ENCODE data around the gene SEMA5B.
A peak's percentile ranks its signal among the peaks of the same experiment; 100 is the strongest.

The SEMA5B gene

GRCh38 chr3:123028233-123028828 lies 768 bp upstream of the SEMA5B start:
- Histone ChIP-seq H3K4me1 (peaks cover 28% of the 10 kb centered on the region), H3K4me2 (peak overlapping the region; percentile 99), H3K9me3 (peaks cover 12% of the 10 kb centered on the region; the same call in 1 of the 2 replicates), H3K27me3 (peaks cover 84% of the 10 kb centered on the region), H3K4me3 (peak overlapping the region; percentile 69), H3K27ac (no peak overlapping the region), H3K9ac (no peak overlapping the region), H4K20me1 (peaks cover 20% of the 10 kb centered on the region), H3K36me3 (no peaks in the 10 kb centered on the region)
- TF ChIP-seq Cebpa-rat (IDR thresholded peaks at IDR 0.05), result no peak

GRCh38 chr3:123026565-123027291 lies 835 bp downstream of the SEMA5B start:
- H3K4me1 ChIP-seq, result peaks cover 35% of the 10 kb centered on the region
- no peak overlapping the region for H3K9ac ChIP-seq
- TF ChIP-seq Cebpa-rat (IDR thresholded peaks at IDR 0.05), result no peak
- H3K36me3 ChIP-seq, result no peaks in the 10 kb centered on the region
- H3K4me3 ChIP-seq, result peak overlapping the region; percentile 69
- H3K4me2 ChIP-seq, result peak overlapping the region; percentile 99
- peaks cover 12% of the 10 kb centered on the region; the same call in 1 of the 2 replicates for H3K9me3 ChIP-seq
- peaks cover 20% of the 10 kb centered on the region for H4K20me1 ChIP-seq
- H3K27me3 ChIP-seq, result peaks cover 99% of the 10 kb centered on the region
- no peak overlapping the region for H3K27ac ChIP-seq

GRCh38 chr3:123025642-123026521 lies 1.7 kb downstream of the SEMA5B start:
- H3K4me2 ChIP-seq, result peak overlapping the region; percentile 99; the same call in 1 of the 2 replicates
- peak overlapping the region; percentile 69; the same call in 1 of the 2 replicates for H3K4me3 ChIP-seq
- peaks cover 20% of the 10 kb centered on the region for H4K20me1 ChIP-seq
- no peaks in the 10 kb centered on the region for H3K36me3 ChIP-seq
- peaks cover 91% of the 10 kb centered on the region for H3K27me3 ChIP-seq
- no peak overlapping the region for H3K9ac ChIP-seq
- no peak for TF ChIP-seq Cebpa-rat (IDR thresholded peaks at IDR 0.05)
- H3K9me3 ChIP-seq, result peaks cover 12% of the 10 kb centered on the region; the same call in 1 of the 2 replicates
- no peak overlapping the region for H3K27ac ChIP-seq
- peaks cover 36% of the 10 kb centered on the region for H3K4me1 ChIP-seq

- Histone ChIP-seq H4K20me1 (peaks cover 20% of the 10 kb centered on the region), H3K9me3 (peaks cover 12% of the 10 kb centered on the region; the same call in 1 of the 2 replicates), H3K4me1 (peaks cover 32% of the 10 kb centered on the region), H3K9ac (no peak overlapping the region), H3K4me3 (no peak overlapping the region), H3K36me3 (no peaks in the 10 kb centered on the region), H3K27me3 (peaks cover 74% of the 10 kb centered on the region), H3K4me2 (no peak overlapping the region), H3K27ac (no peak overlapping the region)
- no peak for TF ChIP-seq Cebpa-rat (IDR thresholded peaks at IDR 0.05)
Measured at GRCh38 chr3:123024056-123024455, 3.5 kb downstream of the SEMA5B start.

DNA sequence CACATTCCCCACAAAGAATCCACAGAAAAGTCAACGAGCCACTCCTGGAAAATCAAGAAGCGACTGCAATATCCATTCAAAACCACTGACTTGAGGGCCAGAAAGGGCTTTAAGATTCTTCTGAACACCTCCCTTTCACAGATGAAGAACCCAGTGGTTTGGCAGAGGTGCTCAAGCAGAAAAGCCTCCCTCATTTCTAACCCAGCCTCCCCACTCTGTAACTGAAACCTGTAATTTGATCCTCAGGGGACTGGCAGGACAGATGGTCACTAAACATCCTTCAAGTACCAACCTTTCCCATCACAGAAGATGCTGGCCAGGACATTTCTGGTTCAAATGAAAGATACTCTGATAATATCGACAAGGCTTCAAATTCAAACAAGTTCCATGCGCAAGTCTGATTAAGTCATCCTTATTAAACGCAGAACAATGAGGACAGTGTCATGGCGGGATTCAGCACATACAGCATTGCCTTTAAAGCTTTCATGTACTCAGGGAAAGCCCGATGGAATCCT lies 5.5 kb downstream of the SEMA5B start:
- Histone ChIP-seq H3K4me2 (peak overlapping the region; percentile 44), H3K27me3 (peaks cover 54% of the 10 kb centered on the region)
- TF ChIP-seq Cebpa-rat (IDR thresholded peaks at IDR 0.05), result no peak

DNA sequence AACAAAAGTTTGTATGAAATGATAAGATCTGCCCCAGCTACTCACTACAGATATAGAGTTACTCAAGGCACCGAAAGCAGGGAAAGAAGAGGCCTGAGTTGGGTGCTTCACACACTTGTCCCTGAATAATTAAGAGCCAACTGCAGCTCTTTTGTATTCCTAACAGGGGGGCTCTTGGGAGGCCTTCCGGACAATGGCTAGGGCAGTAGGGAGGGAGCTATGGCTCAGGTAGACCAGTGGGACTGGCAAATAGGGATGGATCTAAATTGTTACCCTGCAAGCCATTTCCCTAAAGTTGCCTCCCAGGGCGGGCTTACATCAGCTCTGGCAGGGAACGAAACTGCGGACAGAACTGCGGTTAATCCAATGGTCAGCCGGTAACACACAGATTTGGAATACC lies 6.2 kb downstream of the SEMA5B start:
- TF ChIP-seq Cebpa-rat (IDR thresholded peaks at IDR 0.05), result no peak
- peaks cover 11% of the 10 kb centered on the region for H3K4me1 ChIP-seq
- H3K9ac ChIP-seq, result no peak overlapping the region
- H3K27ac ChIP-seq, result no peak overlapping the region
- no peaks in the 10 kb centered on the region for H3K36me3 ChIP-seq
- no peak overlapping the region for H3K4me3 ChIP-seq
- peaks cover 47% of the 10 kb centered on the region for H3K27me3 ChIP-seq
- peak overlapping the region; percentile 44 for H3K4me2 ChIP-seq
- H4K20me1 ChIP-seq, result peaks cover under 1% of the 10 kb centered on the region; the same call in 1 of the 2 replicates
- peaks cover 12% of the 10 kb centered on the region; the same call in 1 of the 2 replicates for H3K9me3 ChIP-seq

More for the DNA sequence above, 5.5 kb downstream of the SEMA5B start:
- H3K36me3 ChIP-seq, result no peaks in the 10 kb centered on the region
- H3K4me1 ChIP-seq, result peaks cover 18% of the 10 kb centered on the region
- H4K20me1 ChIP-seq, result peaks cover 7% of the 10 kb centered on the region
- H3K9me3 ChIP-seq, result peaks cover 12% of the 10 kb centered on the region; the same call in 1 of the 2 replicates
- no peak overlapping the region for H3K4me3 ChIP-seq
- no peak overlapping the region for H3K27ac ChIP-seq
- no peak overlapping the region for H3K9ac ChIP-seq

GRCh38 chr3:123020709-123021108 lies 6.9 kb downstream of the SEMA5B start:
- no peak overlapping the region for H3K4me3 ChIP-seq
- TF ChIP-seq Cebpa-rat (IDR thresholded peaks at IDR 0.05), result no peak
- peaks cover 40% of the 10 kb centered on the region for H3K27me3 ChIP-seq

DNA sequence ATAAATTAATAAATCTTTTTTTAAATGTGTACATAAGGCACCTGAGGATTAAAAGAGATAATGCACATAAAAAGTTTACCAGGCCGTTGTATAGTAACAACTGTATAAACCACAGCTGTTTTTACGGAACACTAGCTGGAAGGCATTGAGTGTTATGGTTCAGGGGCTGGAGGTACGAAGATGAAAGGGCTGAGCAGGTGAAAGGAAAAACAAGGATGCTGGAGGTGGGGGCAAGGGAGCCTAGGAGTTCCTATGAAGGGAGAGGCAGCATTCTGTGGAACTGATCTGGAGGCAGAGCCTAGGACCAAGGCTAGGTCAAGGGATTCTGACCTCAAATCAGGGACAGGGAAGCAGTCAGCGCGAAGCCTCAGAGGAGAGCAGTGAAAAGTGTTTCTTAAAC lies 8.0 kb downstream of the SEMA5B start:
- 0 out of 2 replicates have a peak, but pooled peaks cover 5% of the 10 kb centered on the region for H3K9me3 ChIP-seq
- TF ChIP-seq Cebpa-rat (IDR thresholded peaks at IDR 0.05), result no peak
- peaks cover 29% of the 10 kb centered on the region for H3K27me3 ChIP-seq

More at GRCh38 chr3:123020709-123021108, 6.9 kb downstream of the SEMA5B start:
- Histone ChIP-seq H3K9me3 (peaks cover 12% of the 10 kb centered on the region; the same call in 1 of the 2 replicates), H3K9ac (no peak overlapping the region), H3K4me1 (peaks cover 11% of the 10 kb centered on the region), H3K27ac (no peak overlapping the region), H3K4me2 (no peak overlapping the region), H4K20me1 (no peaks in the 10 kb centered on the region; the same call in 1 of the 2 replicates), H3K36me3 (no peaks in the 10 kb centered on the region)

DNA sequence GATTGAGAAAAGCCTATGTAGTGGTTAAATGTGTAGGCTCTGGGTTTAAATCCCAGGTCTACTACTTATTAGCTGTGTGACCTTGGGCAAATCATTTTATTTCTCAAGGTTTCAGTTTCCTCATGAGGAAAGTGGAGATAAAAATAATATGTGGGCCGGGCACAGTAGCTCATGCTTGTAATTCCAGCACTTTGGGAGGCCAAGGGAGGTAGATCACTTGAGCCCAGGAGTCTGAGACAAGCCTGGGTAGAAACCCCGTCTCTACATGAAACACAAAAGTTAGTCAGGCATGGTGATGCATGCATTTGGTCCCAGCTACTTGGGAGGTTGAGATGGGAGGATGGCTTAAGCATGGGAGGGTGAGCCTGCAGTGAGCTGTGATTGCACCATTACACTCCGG lies 8.4 kb downstream of the SEMA5B start:
- H3K27ac ChIP-seq, result no peak overlapping the region
- peaks cover 25% of the 10 kb centered on the region for H3K27me3 ChIP-seq
- H3K36me3 ChIP-seq, result no peaks in the 10 kb centered on the region
- no peak for TF ChIP-seq Cebpa-rat (IDR thresholded peaks at IDR 0.05)
- H4K20me1 ChIP-seq, result no peaks in the 10 kb centered on the region
- H3K4me3 ChIP-seq, result no peak overlapping the region
- H3K9ac ChIP-seq, result no peak overlapping the region
- H3K9me3 ChIP-seq, result 0 out of 2 replicates have a peak, but pooled peaks cover under 1% of the 10 kb centered on the region
- H3K4me2 ChIP-seq, result no peak overlapping the region
- peaks cover 15% of the 10 kb centered on the region for H3K4me1 ChIP-seq

More for the DNA sequence above, 8.0 kb downstream of the SEMA5B start:
- Histone ChIP-seq H3K9ac (no peak overlapping the region), H3K36me3 (no peaks in the 10 kb centered on the region), H3K4me1 (peaks cover 11% of the 10 kb centered on the region), H3K4me2 (no peak overlapping the region), H3K27ac (no peak overlapping the region), H3K4me3 (no peak overlapping the region), H4K20me1 (no peaks in the 10 kb centered on the region; the same call in 1 of the 2 replicates)

Data from BLaER1 (cell line).